Lower leg skin (tissue), 3 donors: ENCODE measurements around the gene PAPPA.

Source experiments
- POLR2A ChIP-seq, 2 donors: fragments of 450-650 bp; IDR thresholded peaks; one replicate each; pipeline ENCODE4 v1.6.1; 2016 to 2017; ENCODE audit warnings: antibody characterized with exemption in 2 of 2, mild to moderate bottlenecking in 1 of 2, moderate library complexity in 1 of 2
- TF ChIP-seq, protein P1 (sequence below), 3 donors: fragments of 450-650 bp; IDR thresholded peaks; one replicate each; pipeline ENCODE4 v1.5.1; 2016; ENCODE audit warnings: antibody characterized with exemption in 3 of 3, mild to moderate bottlenecking in 3 of 3, moderate library complexity in 2 of 3

- TF ChIP-seq, protein P1, sequence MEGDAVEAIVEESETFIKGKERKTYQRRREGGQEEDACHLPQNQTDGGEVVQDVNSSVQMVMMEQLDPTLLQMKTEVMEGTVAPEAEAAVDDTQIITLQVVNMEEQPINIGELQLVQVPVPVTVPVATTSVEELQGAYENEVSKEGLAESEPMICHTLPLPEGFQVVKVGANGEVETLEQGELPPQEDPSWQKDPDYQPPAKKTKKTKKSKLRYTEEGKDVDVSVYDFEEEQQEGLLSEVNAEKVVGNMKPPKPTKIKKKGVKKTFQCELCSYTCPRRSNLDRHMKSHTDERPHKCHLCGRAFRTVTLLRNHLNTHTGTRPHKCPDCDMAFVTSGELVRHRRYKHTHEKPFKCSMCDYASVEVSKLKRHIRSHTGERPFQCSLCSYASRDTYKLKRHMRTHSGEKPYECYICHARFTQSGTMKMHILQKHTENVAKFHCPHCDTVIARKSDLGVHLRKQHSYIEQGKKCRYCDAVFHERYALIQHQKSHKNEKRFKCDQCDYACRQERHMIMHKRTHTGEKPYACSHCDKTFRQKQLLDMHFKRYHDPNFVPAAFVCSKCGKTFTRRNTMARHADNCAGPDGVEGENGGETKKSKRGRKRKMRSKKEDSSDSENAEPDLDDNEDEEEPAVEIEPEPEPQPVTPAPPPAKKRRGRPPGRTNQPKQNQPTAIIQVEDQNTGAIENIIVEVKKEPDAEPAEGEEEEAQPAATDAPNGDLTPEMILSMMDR (IDR thresholded peaks at IDR 0.05) = no peak
- TF ChIP-seq POLR2A (IDR thresholded peaks at IDR 0.05) = no peak
Observed at GRCh38 chr9:116187570-116188170, 34.1 kb downstream of the PAPPA start.
